IMR-90 (cell line): ENCODE data around the gene GJC2. TPM values are rescaled to one million over a fixed set of nuclear protein-coding genes. Genes with fewer than 3 reads are reported as not detected.

ENCODE experiments used
- ATAC-seq: fragments of 200-7000 bp; cut with Tn5 transposase; 2 replicates; pipeline ENCODE4 v1.9.1; 2020; ENCODE audit warnings: low read depth, mild to moderate bottlenecking, moderate library complexity
- BruUV-seq: library from RNA; stranded (reverse); fragments of 400-500 nt; replicated peaks from 2 replicates; lab custom pipeline; 2021; lab: Mats Ljungman, UMichigan
- CTCF ChIA-PET: fragments of 300-600 bp; formaldehyde crosslinking; extraction: SDS; loops from one replicate; lab custom pipeline; 2021; ENCODE audit warnings: antibody characterized with exemption; lab: Yijun Ruan, JAX
- POLR2A ChIA-PET: fragments of 300-600 bp; sonication (Branson Sonifier 250); formaldehyde crosslinking; loops from one replicate; lab custom pipeline; 2022; ENCODE audit warnings: antibody characterized with exemption; ENCODE audit not compliant: unreplicated experiment; lab: Charles Lee
- DNase-seq: peaks from one replicate; pipeline ENCODE4 v3.0.0; 2013
- H2AFZ ChIP-seq: replicated peaks from 2 replicates; pipeline ENCODE3; 2013; ENCODE audit warnings: low read length, mild to moderate bottlenecking; ENCODE audit not compliant: poor library complexity
- H2AK5ac ChIP-seq: 2 replicates; pipeline ENCODE4 v1.6.1; 2013; ENCODE audit warnings: low read depth, low read length, inconsistent platforms
- H2AK9ac ChIP-seq: replicated peaks from 2 replicates; pipeline ENCODE3; 2013; ENCODE audit warnings: mild to moderate bottlenecking, low read depth, low read length, moderate library complexity; ENCODE audit not compliant: poor library complexity
- H2BK120ac ChIP-seq: 2 replicates; pipeline ENCODE4 v1.6.1; 2013; ENCODE audit warnings: low read depth, low read length, inconsistent platforms
- H2BK15ac ChIP-seq: 3 replicates; pipeline ENCODE4 v1.6.1; 2013; ENCODE audit warnings: low read depth, low read length, inconsistent platforms
- H2BK20ac ChIP-seq: 2 replicates; pipeline ENCODE4 v1.6.1; 2013; ENCODE audit warnings: low read depth, mild to moderate bottlenecking, inconsistent platforms, low read length, moderate library complexity
- H2BK5ac ChIP-seq: 2 replicates; pipeline ENCODE4 v1.6.1; 2013; ENCODE audit warnings: mild to moderate bottlenecking, low read depth, low read length, inconsistent platforms; ENCODE audit not compliant: poor library complexity, severe bottlenecking
- H3K14ac ChIP-seq: replicated peaks from 2 replicates; pipeline ENCODE4 v1.6.1; 2013; ENCODE audit warnings: low read depth, low read length, inconsistent platforms
- H3K18ac ChIP-seq: 2 replicates; pipeline ENCODE4 v1.6.1; 2013; ENCODE audit warnings: low read depth, low read length, control low read depth
- H3K23ac ChIP-seq: 2 replicates; pipeline ENCODE4 v1.6.1; 2013; ENCODE audit warnings: low read depth, low read length, inconsistent platforms
- H3K27ac ChIP-seq: 2 replicates; pipeline ENCODE4 v1.5.1; 2013; ENCODE audit warnings: mild to moderate bottlenecking, control low read depth, low read length; ENCODE audit not compliant: insufficient read depth
- H3K27me3 ChIP-seq: 2 replicates; pipeline ENCODE4 v1.6.1; 2013; ENCODE audit warnings: low read length; ENCODE audit not compliant: control insufficient read depth, insufficient read depth
- H3K36me3 ChIP-seq: 2 replicates; pipeline ENCODE4 v1.6.1; 2013; ENCODE audit warnings: low read length, mixed read lengths; ENCODE audit not compliant: control insufficient read depth, insufficient read depth
- H3K4ac ChIP-seq: 2 replicates; pipeline ENCODE4 v1.6.1; 2013; ENCODE audit warnings: low read depth, low read length, inconsistent platforms
- H3K4me1 ChIP-seq: 2 replicates; pipeline ENCODE4 v1.6.1; 2013; ENCODE audit warnings: low read length, mixed read lengths; ENCODE audit not compliant: control insufficient read depth, insufficient read depth
- H3K4me2 ChIP-seq: 2 replicates; pipeline ENCODE4 v1.6.1; 2013; ENCODE audit warnings: low read depth, mild to moderate bottlenecking, control low read depth, low read length, moderate library complexity
- H3K4me3 ChIP-seq: 2 replicates; pipeline ENCODE4 v1.5.1; 2013; ENCODE audit warnings: low read depth, mild to moderate bottlenecking, control low read depth, low read length, moderate library complexity; ENCODE audit not compliant: insufficient read depth
- H3K56ac ChIP-seq: 2 replicates; pipeline ENCODE4 v1.6.1; 2013; ENCODE audit warnings: low read length, inconsistent platforms; ENCODE audit not compliant: insufficient read depth; ENCODE audit errors: extremely low read depth
- H3K79me1 ChIP-seq, 2 experiments: 2 replicates each; pipeline ENCODE4 v1.6.1; 2013; ENCODE audit warnings: low read length in 2 of 2, inconsistent platforms in 1 of 2, low read depth in 1 of 2
- H3K9ac ChIP-seq: 2 replicates; pipeline ENCODE4 v1.6.1; 2013; ENCODE audit warnings: low read depth, low read length, control low read depth
- H3K9me1 ChIP-seq: 2 replicates; pipeline ENCODE4 v1.6.1; 2013; ENCODE audit warnings: low read length, inconsistent platforms; ENCODE audit not compliant: insufficient read depth
- H3K9me3 ChIP-seq: 2 replicates; pipeline ENCODE4 v1.6.1; 2013; ENCODE audit warnings: low read length; ENCODE audit not compliant: control insufficient read depth, insufficient read depth
- H4K20me1 ChIP-seq: 2 replicates; pipeline ENCODE4 v1.6.1; 2013; ENCODE audit warnings: low read length, inconsistent platforms; ENCODE audit not compliant: insufficient read depth
- H4K5ac ChIP-seq: 2 replicates; pipeline ENCODE4 v1.6.1; 2013; ENCODE audit warnings: mild to moderate bottlenecking, low read depth, low read length, control low read depth
- H4K8ac ChIP-seq, 2 experiments: 2 replicates each; pipeline ENCODE4 v1.6.1; 2013; ENCODE audit warnings: low read depth in 2 of 2, low read length in 2 of 2, control low read depth in 1 of 2, inconsistent platforms in 1 of 2
- H4K91ac ChIP-seq: 2 replicates; pipeline ENCODE4 v1.6.1; 2013; ENCODE audit warnings: low read depth, low read length, inconsistent platforms; ENCODE audit not compliant: insufficient read depth
- BHLHE40 ChIP-seq: fragments of 150-350 bp; IDR thresholded peaks from 2 replicates; pipeline ENCODE4 v1.6.1; 2016; ENCODE audit warnings: mild to moderate bottlenecking, low read depth, low read length
- CEBPB ChIP-seq: IDR thresholded peaks from 2 replicates; pipeline ENCODE4 v1.6.1; 2012; ENCODE audit warnings: low read depth, low read length, improper control_type of control experiment
- CHD1 ChIP-seq: IDR thresholded peaks from 2 replicates; pipeline ENCODE4 v1.6.1; 2012; ENCODE audit warnings: low read depth, low read length, improper control_type of control experiment
- FOS ChIP-seq: fragments of 150-350 bp; IDR thresholded peaks from 2 replicates; pipeline ENCODE4 v1.6.1; 2016; ENCODE audit warnings: low read depth, low read length
- MAFK ChIP-seq: IDR thresholded peaks from 2 replicates; pipeline ENCODE4 v1.6.1; 2012; ENCODE audit warnings: low read depth, low read length, improper control_type of control experiment
- MAZ ChIP-seq: IDR thresholded peaks from 2 replicates; pipeline ENCODE4 v1.6.1; 2012; ENCODE audit warnings: low read depth, mild to moderate bottlenecking, low read length, improper control_type of control experiment, moderate library complexity, borderline replicate concordance
- MXI1 ChIP-seq: IDR thresholded peaks from 2 replicates; pipeline ENCODE4 v1.6.1; 2012; ENCODE audit warnings: low read depth, mild to moderate bottlenecking, low read length, moderate library complexity, borderline replicate concordance
- NFE2L2 ChIP-seq: fragments of 150-350 bp; IDR thresholded peaks from 2 replicates; pipeline ENCODE4 v1.6.1; 2016; ENCODE audit warnings: low read depth, mild to moderate bottlenecking, low read length
- POLR2A ChIP-seq: IDR thresholded peaks from 2 replicates; pipeline ENCODE4 v1.6.1; 2012; ENCODE audit warnings: mild to moderate bottlenecking, low read depth, low read length
- RAD21 ChIP-seq: IDR thresholded peaks from 2 replicates; pipeline ENCODE4 v1.6.1; 2012; ENCODE audit warnings: low read length, improper control_type of control experiment
- RCOR1 ChIP-seq: IDR thresholded peaks from 2 replicates; pipeline ENCODE4 v1.6.1; 2012; ENCODE audit warnings: mild to moderate bottlenecking, low read length, improper control_type of control experiment; ENCODE audit not compliant: insufficient replicate concordance
- RFX5 ChIP-seq: IDR thresholded peaks from 2 replicates; pipeline ENCODE4 v1.8.0; 2012; ENCODE audit warnings: low read depth, mild to moderate bottlenecking, low read length, moderate library complexity
- WGBS, 2 experiments: methylation state at CpG; one replicate each; pipeline versions ENCODE4 v1.1.5 to v1.1.7; 2013; ENCODE audit warnings: missing lambda C conversion rate in 2 of 2; ENCODE audit not compliant: insufficient read length in 1 of 2; ENCODE audit errors: extremely low coverage in 2 of 2; 5-methylcytosine and 5-hydroxymethylcytosine counted together
- dilution Hi-C: fragments of 300-500 bp; cut with HindIII; formaldehyde crosslinking; loops from one replicate; pipeline ENCODE4 v1.14.3; 2018; ENCODE audit warnings: low sequenced_read_pairs; ENCODE audit not compliant: unreplicated experiment
- in situ Hi-C: fragments of 300-500 bp; cut with MboI; formaldehyde crosslinking; loops from 3 replicates; pipeline ENCODE4 v1.14.3; 2019; ENCODE audit warnings: low sequenced_read_pairs, inconsistent platforms, mixed read lengths
- intact Hi-C: fragments of 100-400 bp; cut with micrococcal nuclease; formaldehyde crosslinking; loops from 2 replicates; pipeline ENCODE4 v1.10.0; 2022
- polyA plus RNA-seq, 3 experiments: library from polyadenylated mRNA; depleted of rRNA; stranded (reverse); fragments of >200 nt; gene quantifications; 2 replicates each; pipeline ENCODE4 v1.2.3, GENCODE V29; 2012; ENCODE audit warnings: low replicate concordance in 1 of 3
- total RNA-seq: library from RNA; depleted of rRNA; stranded (reverse); fragments of >200 nt; gene quantifications from 2 replicates; pipeline ENCODE4 v1.2.3, GENCODE V29; 2012
- TF ChIP-seq, protein P1 (sequence below): fragments of 150-350 bp; IDR thresholded peaks from 2 replicates; pipeline ENCODE4 v1.6.1; 2016; ENCODE audit warnings: low read depth, mild to moderate bottlenecking, low read length, moderate library complexity, borderline replicate concordance
- TF ChIP-seq, protein P2 (sequence below): conservative IDR thresholded peaks from 2 replicates; pipeline ENCODE4 v1.5.1; 2012; ENCODE audit warnings: mild to moderate bottlenecking, low read depth, low read length, improper control_type of control experiment

GJC2 gene
- total and polyA plus RNA-seq, 2 of the 4 experiments (the other 2 are of a cell fraction), result 1.1 to 1.7 TPM

DNA sequence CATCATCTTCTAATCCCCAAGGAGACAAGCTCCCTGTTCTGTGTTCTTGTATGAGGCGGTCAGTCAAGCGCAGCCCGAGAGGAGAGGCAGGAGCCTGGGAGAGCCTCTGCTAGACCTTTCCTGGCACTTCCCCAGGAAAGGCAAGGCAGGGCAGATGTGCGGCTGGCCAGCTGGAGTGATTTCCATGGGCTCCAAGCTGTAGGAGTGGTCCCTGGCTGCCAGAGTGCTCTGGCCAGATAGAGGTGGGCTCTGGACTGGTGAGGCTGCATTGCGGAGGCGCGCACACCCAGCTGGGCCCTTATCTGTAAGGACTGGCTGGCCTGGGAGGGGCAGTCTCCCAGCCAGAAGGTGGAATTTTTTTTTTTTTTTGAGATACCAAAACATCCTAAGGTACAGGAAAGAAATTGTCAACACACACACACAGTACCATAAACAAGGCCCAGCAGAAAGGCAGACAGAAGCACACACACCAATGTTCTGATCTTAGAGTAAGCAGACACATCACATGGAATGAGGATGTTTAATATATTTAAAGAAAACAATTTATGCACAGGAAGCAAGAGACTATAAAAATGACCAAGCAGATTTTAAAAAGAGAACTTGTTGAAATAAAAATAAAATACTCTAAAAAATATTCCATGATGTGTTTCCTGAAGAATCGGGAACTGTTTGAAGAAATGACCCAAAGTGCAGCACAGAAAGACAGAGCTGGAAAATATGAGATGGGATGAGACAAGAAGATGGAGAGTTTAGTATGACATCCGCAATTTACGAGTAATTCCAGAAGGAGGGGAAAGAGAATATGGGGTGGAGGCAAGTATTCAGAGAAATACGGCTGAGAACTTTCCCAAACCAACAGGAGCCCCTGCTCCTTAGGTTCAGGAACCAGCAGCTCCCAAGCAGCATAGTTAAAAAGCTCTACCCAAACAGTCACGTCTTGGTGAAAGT, 29.3 kb downstream of the GJC2 start:
- no peak overlapping the region for H3K4me3 ChIP-seq
- H2BK120ac ChIP-seq, result peak overlapping the region; percentile 85
- H3K9me1 ChIP-seq, result peaks cover 18% of the 10 kb centered on the region
- H3K9ac ChIP-seq, result no peak overlapping the region
- H2BK15ac ChIP-seq, result peak overlapping the region; percentile 38; the same call in 2 of the 3 replicates
- H3K9me3 ChIP-seq, result 0 out of 2 replicates have a peak, but pooled peaks cover 2% of the 10 kb centered on the region
- dilution Hi-C loops, result no loop called here
- H2AFZ ChIP-seq, result peak overlapping the region; percentile 63
- no peaks in the 10 kb centered on the region for H3K27me3 ChIP-seq
- in situ Hi-C loops, result no loop called here
- H4K8ac ChIP-seq, result peak overlapping the region; percentile 42 to 81
- BruUV-seq, result no TSS peak
- H2BK20ac ChIP-seq, result peak overlapping the region; percentile 80
- ChIA-PET CTCF (interaction anchor here (0.6 to 1.5 kb wide), 3 partner anchors 11 to 257 kb away, joined by 3 to 8 read pairs (median 3); no protein-coding TSS in a partner anchor), POLR2A (no interaction called here)
- peak overlapping the region; percentile 57 for H2AK9ac ChIP-seq
- peak overlapping the region; percentile 87 for H4K91ac ChIP-seq
- peak overlapping the region; percentile 68 for H3K14ac ChIP-seq
- H3K18ac ChIP-seq, result peak overlapping the region; percentile 92
- H3K27ac ChIP-seq, result peak overlapping the region; percentile 96
- ATAC-seq, result peak; percentile 83
- peak overlapping the region; percentile 85 for H3K4ac ChIP-seq
- peak overlapping the region; percentile 7; the same call in 1 of the 2 replicates for H3K56ac ChIP-seq
- intact Hi-C loops, result no loop called here
- DNase-seq, result peak; percentile 32
- H3K79me1 ChIP-seq, result peaks cover 6 to 33% of the 10 kb centered on the region in 2 experiments; a peak in 3 of 4 replicates
- peak overlapping the region; percentile 83; the same call in 1 of the 2 replicates for H2AK5ac ChIP-seq
- peak overlapping the region; percentile 94 for H2BK5ac ChIP-seq
- peak overlapping the region; percentile 33 for H4K5ac ChIP-seq
- 0 out of 2 replicates have a peak, but pooled peaks cover 4% of the 10 kb centered on the region for H3K36me3 ChIP-seq
- H4K20me1 ChIP-seq, result peaks cover 4% of the 10 kb centered on the region; the same call in 1 of the 2 replicates
- H3K4me2 ChIP-seq, result peak overlapping the region; percentile 71
- H3K23ac ChIP-seq, result peak overlapping the region; percentile 51; the same call in 1 of the 2 replicates
- WGBS, 2 experiments, result 89% methylated on average over 3 of the region's 12 CpGs; no CpG with 5 or more reads in 1 of the 2 experiments
- peaks cover 11% of the 10 kb centered on the region for H3K4me1 ChIP-seq
- TF ChIP-seq FOS (no peak), RCOR1 (no peak), NFE2L2 (no peak), MAZ (no peak), RAD21 (no peak), POLR2A (no peak), MXI1 (no peak), MAFK (no peak), CHD1 (no peak), CEBPB (no peak), BHLHE40 (no peak), RFX5 (no peak)
- TF ChIP-seq, protein P1, sequence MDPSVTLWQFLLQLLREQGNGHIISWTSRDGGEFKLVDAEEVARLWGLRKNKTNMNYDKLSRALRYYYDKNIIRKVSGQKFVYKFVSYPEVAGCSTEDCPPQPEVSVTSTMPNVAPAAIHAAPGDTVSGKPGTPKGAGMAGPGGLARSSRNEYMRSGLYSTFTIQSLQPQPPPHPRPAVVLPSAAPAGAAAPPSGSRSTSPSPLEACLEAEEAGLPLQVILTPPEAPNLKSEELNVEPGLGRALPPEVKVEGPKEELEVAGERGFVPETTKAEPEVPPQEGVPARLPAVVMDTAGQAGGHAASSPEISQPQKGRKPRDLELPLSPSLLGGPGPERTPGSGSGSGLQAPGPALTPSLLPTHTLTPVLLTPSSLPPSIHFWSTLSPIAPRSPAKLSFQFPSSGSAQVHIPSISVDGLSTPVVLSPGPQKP, result no peak
- TF ChIP-seq, protein P2, sequence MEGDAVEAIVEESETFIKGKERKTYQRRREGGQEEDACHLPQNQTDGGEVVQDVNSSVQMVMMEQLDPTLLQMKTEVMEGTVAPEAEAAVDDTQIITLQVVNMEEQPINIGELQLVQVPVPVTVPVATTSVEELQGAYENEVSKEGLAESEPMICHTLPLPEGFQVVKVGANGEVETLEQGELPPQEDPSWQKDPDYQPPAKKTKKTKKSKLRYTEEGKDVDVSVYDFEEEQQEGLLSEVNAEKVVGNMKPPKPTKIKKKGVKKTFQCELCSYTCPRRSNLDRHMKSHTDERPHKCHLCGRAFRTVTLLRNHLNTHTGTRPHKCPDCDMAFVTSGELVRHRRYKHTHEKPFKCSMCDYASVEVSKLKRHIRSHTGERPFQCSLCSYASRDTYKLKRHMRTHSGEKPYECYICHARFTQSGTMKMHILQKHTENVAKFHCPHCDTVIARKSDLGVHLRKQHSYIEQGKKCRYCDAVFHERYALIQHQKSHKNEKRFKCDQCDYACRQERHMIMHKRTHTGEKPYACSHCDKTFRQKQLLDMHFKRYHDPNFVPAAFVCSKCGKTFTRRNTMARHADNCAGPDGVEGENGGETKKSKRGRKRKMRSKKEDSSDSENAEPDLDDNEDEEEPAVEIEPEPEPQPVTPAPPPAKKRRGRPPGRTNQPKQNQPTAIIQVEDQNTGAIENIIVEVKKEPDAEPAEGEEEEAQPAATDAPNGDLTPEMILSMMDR, result no peak
